Colon (tissue), 2 donors: ENCODE data around the gene KCNK1.

Experiments
- FAIRE-seq: peaks from 2 replicates; lab custom pipeline; 2012; peaks lifted over from hg19 to GRCh38; lab: Jason Lieb, UNC
- donor health status: control.
- donor health status: control.

The KCNK1 gene

GRCh38 chr1:233639611-233640010 lies 25.7 kb downstream of the KCNK1 start:
- no peak for FAIRE-seq

- no peak for FAIRE-seq
Observed at GRCh38 chr1:233640179-233640578, 26.3 kb downstream of the KCNK1 start.

- FAIRE-seq = no peak
Observed at GRCh38 chr1:233641029-233641428, 27.1 kb downstream of the KCNK1 start.

- no peak for FAIRE-seq
Observed at GRCh38 chr1:233647073-233647472, 33.2 kb downstream of the KCNK1 start.

GRCh38 chr1:233647636-233648035 lies 33.7 kb downstream of the KCNK1 start:
- FAIRE-seq = no peak

- FAIRE-seq = no peak
Observed at GRCh38 chr1:233651061-233651460, 37.2 kb downstream of the KCNK1 start.

GRCh38 chr1:233651563-233652233 lies 37.8 kb downstream of the KCNK1 start:
- FAIRE-seq = no peak

- no peak for FAIRE-seq
Observed at GRCh38 chr1:233652526-233652925, 38.6 kb downstream of the KCNK1 start.

- no peak for FAIRE-seq
Observed at GRCh38 chr1:233654658-233655280, 40.9 kb downstream of the KCNK1 start.

- no peak for FAIRE-seq
Observed at GRCh38 chr1:233655301-233655740, 41.4 kb downstream of the KCNK1 start.

GRCh38 chr1:233656032-233656635 lies 42.2 kb downstream of the KCNK1 start:
- FAIRE-seq = no peak

- FAIRE-seq = no peak
Observed at GRCh38 chr1:233656687-233657086, 42.8 kb downstream of the KCNK1 start.

- no peak for FAIRE-seq
Observed at GRCh38 chr1:233657466-233657865, 43.6 kb downstream of the KCNK1 start.

- no peak for FAIRE-seq
Observed at GRCh38 chr1:233659495-233659894, 45.6 kb downstream of the KCNK1 start.

- FAIRE-seq = no peak
Observed at GRCh38 chr1:233661376-233662159, 47.7 kb downstream of the KCNK1 start.

- FAIRE-seq = no peak
Observed at GRCh38 chr1:233662575-233663304, 48.8 kb downstream of the KCNK1 start.

GRCh38 chr1:233664253-233664652 lies 50.3 kb downstream of the KCNK1 start:
- FAIRE-seq = no peak

- FAIRE-seq = no peak
Observed at GRCh38 chr1:233664804-233665574, 51.1 kb downstream of the KCNK1 start.

- no peak for FAIRE-seq
Observed at GRCh38 chr1:233665575-233666270, 51.8 kb downstream of the KCNK1 start.

- no peak for FAIRE-seq
Observed at GRCh38 chr1:233667741-233668140, 53.8 kb downstream of the KCNK1 start.
